Astrocyte of the spinal cord (primary cell): ENCODE results near the gene MAP2K3.

Experiments
- DNase-seq: peaks from one replicate; pipeline ENCODE4 v3.0.0; 2011; ENCODE audit warnings: low read depth, low spot score
- H3K4me3 ChIP-seq: 2 replicates; pipeline ENCODE4 v1.5.1; 2011; ENCODE audit warnings: low read depth, mild to moderate bottlenecking, low read length, moderate library complexity
- CTCF ChIP-seq: IDR thresholded peaks from 2 replicates; pipeline ENCODE4 v1.5.1; 2012; ENCODE audit warnings: low read depth, mild to moderate bottlenecking, low read length, inconsistent platforms
- in situ Hi-C: cut with HindIII; loops from 2 replicates; pipeline ENCODE4 v1.10.0; 2017; ENCODE audit warnings: low sequenced_read_pairs

Gene MAP2K3

GRCh38 chr17:21276264-21276588, 8.3 kb upstream of the MAP2K3 start:
- peak overlapping the region; percentile 46 for H3K4me3 ChIP-seq
- TF ChIP-seq CTCF = no peak
- in situ Hi-C loops = no loop called here
- no peak for DNase-seq

- TF ChIP-seq CTCF = no peak
- no peak for DNase-seq
- no peak overlapping the region for H3K4me3 ChIP-seq
- in situ Hi-C loops = no loop called here
Observed at GRCh38 chr17:21277332-21277731, 7.2 kb upstream of the MAP2K3 start.

DNA sequence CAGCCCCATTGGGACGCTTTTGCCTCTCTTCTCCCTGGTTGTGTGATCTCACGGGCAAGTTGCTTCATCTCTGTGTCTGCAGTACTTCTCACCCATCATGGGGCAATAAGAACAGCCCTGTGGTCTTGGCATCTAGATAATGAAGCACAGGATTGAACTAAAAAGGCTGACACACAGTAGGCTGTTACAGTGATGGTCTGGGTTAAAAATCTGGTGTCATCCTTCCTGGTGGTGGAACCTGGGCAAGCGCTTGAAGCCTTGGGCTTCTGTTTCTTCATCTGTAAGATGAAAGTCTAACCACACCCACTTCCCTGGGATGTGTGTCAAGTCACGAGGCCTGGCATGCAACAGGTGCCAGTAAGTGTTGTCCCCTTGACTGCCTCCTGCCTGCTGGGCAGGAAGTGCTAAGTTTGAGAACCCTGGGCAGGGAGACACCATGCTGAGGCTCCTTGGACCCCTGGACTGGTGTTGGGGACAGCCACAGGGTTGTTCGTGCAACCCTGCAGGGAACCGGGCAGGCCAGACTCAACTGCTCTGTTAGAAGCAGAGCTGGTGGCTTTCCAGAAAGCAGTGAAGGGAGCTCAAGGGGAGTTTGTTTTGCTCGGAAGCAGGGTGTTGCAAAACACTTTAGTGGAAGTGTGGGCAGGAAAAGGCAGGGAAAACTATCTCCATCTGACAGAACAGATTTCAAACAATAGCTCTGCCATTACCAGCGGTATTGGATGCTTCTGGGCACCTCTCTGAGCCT, 5.9 kb upstream of the MAP2K3 start:
- in situ Hi-C loops = no loop called here
- DNase-seq = no peak
- no peak overlapping the region for H3K4me3 ChIP-seq
- no peak for TF ChIP-seq CTCF

DNA sequence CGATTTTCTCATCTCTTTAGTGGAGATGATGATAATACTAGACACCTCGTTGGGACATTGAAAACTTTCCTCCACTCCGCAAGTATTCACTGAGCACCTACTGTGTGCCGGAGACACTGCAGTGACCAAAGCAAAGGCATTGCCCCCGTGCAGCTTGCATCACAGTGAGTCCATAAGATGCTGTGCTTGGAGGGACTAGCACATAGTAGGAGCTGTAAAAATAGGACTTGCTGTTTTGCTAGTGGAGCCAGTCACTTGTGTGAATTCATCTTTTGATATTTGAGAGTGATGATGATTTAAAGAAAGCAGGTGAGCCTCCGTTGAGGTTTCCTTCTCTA, 5.3 kb upstream of the MAP2K3 start:
- no peak for DNase-seq
- H3K4me3 ChIP-seq = no peak overlapping the region
- TF ChIP-seq CTCF = no peak
- in situ Hi-C loops = no loop called here

GRCh38 chr17:21279582-21279981, 4.9 kb upstream of the MAP2K3 start:
- in situ Hi-C loops = no loop called here
- no peak for DNase-seq
- H3K4me3 ChIP-seq = no peak overlapping the region

DNA sequence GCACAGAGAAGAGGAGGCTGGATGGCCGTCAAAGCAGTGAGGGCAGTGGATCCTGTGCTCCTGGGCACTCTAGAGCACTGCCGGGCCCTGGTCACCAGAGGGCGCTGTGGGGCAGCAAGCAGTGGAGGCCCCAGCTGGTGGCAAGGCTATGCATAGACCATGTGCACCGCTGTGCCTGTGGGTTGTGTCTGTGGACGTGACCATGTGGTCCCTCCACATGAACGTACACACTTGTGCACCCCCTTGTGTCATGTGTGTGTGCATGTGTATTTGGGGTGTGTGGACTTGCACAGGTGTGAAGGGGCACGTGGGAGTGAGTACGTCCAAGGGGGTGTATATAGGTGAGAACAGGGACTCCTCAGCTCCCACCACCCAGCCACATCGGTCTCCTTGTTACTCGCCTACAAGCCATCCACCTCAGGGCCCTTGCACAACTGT, 4.4 kb upstream of the MAP2K3 start:
- TF ChIP-seq CTCF = peak; percentile 99
- in situ Hi-C loops = no loop called here
- no peak overlapping the region for H3K4me3 ChIP-seq
- DNase-seq = peak; percentile 74

More at GRCh38 chr17:21279582-21279981, 4.9 kb upstream of the MAP2K3 start:
- TF ChIP-seq CTCF = no peak
